ENCODE data around the gene KCNJ5. TPM values are rescaled to one million over a fixed set of nuclear protein-coding genes. Genes with fewer than 3 reads are reported as not detected.

KCNJ5 gene
- total RNA-seq (2014; rRNA removed; shearing (Covaris generic)) = not detected in 2 replicates
- not detected in 2 replicates for polyA plus RNA-seq (2015; cell fraction: cytosol; rRNA removed)
- polyA plus RNA-seq (2015; cell fraction: nucleus; rRNA removed) = not detected in 2 replicates

DNA sequence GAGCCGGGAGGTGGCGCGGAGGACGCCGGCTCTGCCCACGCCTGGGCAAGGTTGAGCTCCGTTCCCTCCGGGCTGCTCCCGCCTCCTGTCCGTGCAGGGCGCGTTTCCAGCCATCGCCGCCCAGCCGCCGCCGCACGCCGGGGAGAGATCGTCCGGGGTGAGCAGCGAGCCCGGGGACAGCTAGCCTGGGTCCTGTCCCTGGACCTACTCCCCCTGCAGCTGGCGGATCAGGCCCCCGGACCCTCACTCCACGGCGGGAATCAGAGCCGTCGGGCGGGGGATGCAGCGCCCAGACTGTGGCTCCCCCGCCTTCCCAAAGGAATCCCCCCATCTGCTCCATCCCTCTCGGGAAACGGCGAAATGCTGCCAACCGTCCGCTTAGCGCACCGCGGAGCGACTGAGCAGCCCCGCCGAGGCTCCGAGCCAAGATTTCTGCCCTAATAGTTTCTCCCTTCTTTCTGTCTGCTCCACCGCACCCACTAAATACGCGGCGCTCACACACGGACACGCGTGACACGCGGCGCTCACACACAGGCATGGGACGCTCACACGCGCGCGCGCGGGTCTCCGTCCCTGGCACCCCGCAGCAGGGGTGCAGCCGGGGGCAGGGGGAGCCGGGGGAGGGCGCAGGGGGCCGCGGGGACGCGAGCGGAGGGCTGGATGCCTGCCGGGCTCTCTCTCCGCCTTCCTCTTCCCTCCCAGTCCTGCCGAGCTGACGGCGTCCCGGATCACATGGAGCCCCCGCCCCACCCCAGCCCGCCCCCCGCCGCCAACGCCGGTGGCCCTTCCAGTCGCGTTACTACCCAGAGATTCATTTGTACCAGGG lies at the start of gene KCNJ5:
TSS of gene KCNJ5 (plus strand) at position 814 of the 826 bp plus-strand sequence. CDS start 19,918 bp downstream, outside the sequence.
- DNase-seq (ENCODE audit: low read depth) = no peak

DNA sequence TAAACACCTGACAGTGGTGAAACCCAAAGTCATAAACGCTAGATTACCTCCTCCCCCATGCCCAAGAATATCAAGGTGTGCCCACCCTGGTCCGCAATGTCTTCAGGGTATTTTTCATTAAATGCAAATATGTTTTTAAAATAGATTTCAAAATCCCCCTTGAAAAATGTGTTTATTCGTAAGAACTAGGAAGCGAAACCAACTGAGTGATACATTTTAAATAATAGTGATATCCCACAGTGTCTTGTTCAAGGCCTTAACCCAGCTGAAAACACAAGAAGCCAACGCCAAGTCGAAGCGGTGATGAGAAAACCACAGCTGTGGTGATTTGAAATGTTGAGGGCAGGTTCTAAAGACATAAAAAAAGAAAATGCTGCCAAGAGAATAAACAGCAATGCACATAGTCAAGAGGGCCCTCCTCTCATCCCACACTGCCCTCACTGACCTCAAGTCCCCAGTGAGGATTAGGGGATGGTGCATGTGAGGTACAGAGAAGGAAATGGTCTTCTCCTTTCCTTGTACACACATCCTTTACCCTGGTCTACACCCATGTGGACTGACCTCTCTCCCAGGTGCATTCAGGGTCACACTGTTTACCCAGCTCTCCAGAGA lies 49.6 kb upstream of the KCNJ5 start:
- DNase-seq (ENCODE audit: low read depth) = no peak

DNA sequence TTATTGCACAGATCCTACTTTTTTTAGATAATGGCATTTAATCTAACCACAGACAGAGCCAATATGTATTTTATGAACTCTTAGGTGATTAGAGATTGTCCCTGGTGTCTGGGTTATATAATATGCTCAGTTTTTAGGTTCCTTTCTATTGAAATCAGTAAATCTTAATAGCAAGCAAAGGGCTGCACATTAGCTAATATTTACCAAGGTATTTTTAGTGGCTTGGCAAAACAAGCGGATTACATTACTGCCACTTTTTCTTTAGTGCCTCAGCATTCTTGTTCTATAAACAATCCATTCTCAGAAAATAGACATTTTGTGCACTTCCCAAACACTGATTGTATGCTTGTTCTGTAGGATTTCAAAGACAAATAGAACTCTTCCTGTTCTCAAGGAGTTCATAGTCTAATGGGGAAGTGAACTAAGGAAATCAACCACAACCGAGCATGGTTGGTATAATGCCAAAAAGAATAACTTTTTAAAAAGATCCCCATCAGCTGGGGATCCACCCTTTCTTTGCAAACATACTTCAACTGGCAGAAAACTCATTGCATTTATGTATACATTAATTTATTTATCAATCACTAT lies 47.9 kb upstream of the KCNJ5 start:
- no peak for DNase-seq (ENCODE audit: low read depth)

DNA sequence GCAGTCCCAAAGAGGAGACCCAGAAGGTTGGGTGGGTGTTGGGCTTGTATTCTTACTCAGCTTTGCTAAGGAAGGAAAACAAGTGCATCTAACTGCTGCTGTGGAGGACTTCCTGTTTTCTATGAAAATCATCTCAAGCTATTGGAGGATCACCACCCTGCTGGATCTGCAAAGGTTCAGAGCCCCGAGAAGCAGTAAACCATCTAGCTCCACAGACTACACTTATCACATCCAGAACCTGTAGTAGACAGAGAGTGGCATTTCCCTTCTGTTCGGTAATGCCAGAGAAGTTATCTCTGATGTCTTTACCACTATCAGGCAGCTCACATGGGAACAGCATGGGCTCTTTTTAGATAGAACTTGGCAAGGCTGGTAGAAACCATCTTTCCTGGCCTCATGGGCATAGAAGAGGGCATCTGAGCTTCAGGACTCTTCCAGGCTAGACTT lies 45.8 kb upstream of the KCNJ5 start:
- DNase-seq (ENCODE audit: low read depth) = no peak

DNA sequence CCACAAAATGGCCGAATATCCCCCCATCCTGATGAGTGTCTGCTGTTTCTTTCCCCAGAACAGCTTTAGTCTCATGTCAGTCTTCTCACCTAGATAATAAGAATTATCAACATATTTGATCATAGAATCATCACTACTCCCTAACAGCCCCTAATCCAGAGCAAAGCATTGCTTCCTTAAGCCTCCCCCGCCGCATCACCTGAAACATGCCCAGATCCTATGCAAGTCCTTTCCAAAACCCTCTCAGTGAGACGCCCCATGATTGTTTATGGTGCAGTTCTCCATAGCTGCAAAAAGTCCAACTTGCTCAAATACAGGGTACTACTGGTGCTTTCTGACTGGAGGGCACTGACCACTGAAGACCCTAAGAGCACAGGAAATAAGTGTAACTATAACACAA lies 44.2 kb upstream of the KCNJ5 start:
- DNase-seq (ENCODE audit: low read depth) = no peak

DNA sequence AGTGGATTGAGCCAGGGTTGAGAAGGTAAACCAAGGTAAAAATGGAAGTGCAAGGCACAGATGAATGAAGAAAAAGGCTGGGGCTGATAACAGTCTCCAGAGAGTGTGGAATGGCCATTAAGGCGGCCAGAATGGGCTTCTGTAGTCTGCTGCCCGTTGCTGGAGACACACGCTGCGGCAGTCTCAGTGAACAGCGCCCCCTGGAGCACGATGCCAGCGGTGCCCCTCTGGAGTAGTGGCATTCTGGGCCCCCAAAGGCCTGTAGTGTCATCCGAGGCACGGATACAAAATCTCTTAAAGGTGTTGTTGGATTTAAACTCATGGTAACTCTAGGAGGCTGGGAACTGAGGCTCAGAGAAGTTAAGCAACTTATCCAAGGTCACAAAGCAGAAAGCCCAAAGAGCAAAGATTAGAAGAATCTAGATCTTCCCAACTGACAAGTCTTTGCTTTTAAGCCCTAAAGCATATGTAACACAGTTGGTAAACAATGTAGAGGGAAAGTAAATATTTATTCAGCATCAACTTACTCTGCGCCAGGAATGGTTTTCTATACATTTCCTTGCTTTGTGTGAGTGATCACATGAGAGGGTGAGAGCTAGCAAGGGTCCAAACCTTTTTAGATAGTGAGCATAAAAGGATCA lies 42.2 kb upstream of the KCNJ5 start:
- peak; percentile 38 for DNase-seq (ENCODE audit: low read depth)

DNA sequence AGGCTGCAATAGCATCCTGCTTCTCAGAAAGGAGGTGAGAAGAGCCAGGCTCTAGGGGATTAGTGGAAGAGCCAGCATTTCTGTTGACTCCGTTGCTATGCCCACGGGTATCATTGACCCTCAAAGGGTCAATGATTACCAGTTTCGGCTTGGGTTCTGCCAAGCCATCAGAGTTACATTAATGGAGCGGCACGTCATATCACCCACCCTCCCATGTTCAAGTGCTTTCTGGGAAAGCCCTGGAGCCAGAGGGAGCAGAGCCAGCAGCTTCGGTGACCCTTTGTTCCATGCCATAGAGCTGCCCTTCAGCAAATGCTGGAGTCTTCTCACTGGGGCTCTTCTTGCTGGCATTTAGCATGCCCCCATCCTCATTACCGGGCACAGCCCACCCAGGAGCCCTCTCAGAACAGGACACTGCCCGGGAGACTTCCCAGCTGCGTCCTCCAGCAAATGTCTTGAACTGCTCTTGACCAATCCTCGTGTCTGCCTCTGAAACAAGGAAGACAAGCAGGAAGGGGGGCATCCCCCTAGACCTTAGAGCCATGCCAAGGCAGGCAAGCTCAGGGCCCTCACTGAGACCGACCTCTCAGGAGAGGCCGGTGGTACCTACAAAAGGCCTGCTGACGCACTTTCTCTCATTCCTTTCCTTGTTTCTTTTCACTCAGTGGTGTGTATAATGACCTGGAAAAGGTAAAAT lies 38.7 kb upstream of the KCNJ5 start:
- DNase-seq (ENCODE audit: low read depth) = no peak

DNA sequence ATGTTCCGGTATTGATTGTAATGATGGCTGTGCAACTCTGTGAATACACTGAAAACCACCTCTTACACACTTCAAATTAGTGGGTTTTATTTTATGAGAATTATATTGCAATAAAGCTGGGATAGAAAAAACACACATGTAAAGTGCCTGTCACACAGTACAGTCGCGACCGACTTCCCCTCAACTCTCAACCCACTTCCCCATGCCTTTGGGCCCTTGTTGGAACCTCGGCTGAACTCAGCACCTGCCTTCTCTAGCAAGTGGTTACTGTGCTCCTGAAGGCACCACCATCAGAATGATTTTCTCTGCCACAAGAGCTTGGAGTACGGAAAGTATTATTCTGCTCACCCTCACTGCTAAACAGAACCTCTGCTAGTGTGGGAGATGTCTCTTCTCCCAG lies 37.6 kb upstream of the KCNJ5 start:
- DNase-seq (ENCODE audit: low read depth) = no peak

DNA sequence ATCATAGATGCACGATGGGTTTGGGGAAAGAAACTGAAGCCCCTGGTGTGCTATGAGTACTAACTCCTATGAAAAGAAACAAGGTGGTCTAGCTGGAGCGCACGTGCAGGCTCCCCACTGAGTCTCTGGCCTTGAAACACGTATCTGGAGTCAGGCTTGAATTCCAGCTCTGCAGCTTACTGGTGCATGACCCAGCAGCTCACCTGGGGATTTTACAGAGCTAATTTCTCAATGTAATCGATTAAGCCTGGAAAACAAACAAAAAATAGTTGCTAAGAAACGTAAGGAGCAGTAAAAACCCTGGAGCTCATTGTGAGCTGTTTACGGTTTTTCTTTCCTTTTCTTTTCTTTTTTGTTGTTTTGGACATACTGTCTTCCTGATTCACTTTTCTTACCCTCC lies 36.3 kb upstream of the KCNJ5 start:
- DNase-seq (ENCODE audit: low read depth) = no peak

DNA sequence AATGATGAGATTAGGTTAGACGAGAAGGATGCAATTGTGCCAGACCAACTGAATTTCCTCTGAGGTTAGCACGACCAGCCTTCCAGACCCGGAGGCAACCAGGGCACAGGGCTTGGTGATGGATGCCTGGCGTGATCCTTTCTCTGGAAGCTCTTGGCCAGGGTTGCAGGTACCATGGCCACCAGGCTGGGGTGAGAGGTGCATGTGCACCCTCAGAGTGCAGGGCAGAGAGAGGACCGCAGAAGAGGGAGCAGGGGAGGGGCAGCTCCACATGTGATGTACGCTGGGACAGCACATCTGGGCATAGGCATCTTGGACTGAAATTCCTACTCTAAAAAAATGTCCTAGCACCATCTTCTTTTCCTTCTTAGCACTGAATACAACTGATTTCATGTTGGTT lies 34.9 kb upstream of the KCNJ5 start:
- no peak for DNase-seq (ENCODE audit: low read depth)

DNA sequence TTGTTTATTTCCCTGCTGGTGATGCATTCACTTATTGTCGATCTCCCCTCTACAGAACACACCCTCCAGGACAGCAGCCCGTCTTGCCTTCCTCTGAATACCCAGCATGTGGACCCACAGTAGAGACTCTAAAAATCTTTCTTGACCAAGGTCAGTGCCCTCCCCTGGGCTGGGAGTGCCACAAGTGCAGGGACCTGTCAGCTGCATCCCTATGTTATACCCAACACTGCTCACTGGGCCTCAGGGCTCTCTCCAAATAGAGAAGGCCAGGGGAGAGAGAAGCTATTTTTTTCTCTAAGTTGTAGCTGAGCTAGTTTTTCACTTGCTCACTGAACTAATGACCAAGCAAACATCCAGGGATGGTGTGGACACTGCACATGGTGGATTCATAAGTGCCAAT lies 33.8 kb upstream of the KCNJ5 start:
- no peak for DNase-seq (ENCODE audit: low read depth)

DNA sequence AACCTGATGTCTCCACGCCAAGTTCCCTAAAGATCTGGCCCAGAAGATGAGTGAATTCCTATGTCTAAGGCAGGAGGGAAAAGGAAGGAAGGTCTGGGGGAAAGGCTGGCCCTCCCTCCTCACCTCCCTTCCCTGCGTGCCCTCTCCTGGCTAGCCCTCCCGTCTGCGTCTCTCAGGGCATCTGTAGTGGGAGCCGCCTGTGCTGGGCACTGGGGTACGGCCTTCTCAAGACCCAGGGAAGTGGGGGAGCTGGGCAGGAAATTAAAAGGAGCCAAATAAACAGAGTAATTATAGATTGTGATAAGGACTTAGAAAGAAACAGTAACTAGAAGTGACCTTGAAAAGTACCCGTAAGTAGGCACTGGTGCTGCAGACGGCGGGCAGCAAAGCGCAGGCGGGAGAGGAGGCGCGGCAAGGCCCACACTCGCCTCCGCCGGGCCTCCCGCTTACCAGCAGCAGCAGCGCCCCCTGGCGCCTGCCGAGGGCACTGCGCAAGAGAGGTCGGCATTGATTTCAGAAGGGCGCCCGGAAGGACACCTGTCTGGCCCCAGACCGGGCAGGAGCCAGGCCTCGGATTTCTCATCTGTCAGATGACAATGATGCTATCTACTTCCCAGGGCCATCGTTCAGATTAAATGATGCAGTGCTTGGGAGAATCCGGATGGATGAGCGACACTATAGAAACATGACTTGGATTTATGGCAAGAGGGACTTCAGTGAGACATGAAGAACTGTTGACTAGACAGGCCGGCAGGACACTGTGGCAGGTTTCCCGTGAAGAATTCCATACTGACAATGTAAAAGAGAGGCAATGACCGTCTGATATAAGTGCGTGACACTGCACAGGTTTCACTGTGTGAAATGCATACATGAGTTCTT lies 31.4 kb upstream of the KCNJ5 start:
- DNase-seq (ENCODE audit: low read depth) = peak; percentile 48

DNA sequence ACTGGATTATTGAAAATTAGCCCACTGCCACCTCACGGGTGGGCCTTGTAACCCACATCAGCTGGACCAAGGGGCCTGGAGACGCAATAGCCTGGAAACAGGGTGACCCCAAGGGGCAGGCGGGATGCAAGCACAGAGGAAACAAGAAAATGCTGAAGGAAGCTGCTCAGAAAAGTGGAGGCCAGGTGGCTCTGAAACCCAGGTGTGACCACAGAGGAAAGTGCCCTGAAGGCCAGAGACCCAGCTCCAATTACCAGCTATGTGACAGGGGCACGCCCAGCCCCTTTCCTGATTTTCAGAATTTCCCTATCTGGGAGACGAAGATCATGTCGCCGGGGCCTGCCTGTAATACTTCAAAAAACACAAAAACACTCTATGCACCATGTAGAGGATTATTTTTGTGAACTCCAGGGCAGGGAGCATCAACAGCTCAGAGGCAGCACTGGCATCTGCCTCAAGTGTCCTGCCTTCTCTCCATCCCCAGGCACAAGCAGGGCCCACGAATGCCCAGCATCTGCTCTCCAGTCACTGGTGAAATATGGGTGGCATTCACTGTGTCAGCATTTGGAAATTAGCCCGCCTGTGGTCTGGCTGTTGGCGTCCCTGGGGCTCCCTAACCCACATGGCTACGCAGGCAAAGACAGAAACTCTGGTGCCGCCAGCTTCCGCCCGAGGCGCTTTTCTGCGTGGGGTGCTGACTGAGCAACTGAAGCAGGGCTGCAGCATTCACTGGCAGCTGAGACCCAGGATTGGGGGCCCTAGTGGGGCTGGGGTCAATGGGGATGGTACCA lies 30.4 kb upstream of the KCNJ5 start:
- no peak for DNase-seq (ENCODE audit: low read depth)

DNA sequence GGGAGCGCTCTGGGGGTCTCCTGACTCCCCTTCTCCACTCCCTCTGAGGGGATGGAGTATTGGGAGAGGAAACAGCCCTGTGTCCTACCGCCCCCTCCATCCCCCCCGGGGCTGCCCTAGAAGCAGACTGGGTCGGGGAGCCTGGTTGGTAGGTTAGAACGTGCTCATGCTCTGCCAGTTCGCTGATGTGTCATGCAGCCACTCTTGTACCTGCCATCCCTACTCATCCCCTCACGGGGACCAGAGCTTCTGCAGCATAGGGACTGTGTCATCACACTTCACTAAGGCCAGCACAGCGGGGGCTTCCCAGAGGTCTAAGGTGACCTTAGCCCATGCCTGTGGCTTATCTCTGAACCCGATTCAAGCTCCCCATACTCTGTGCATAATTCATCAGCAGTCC lies 28.8 kb upstream of the KCNJ5 start:
- DNase-seq (ENCODE audit: low read depth) = no peak

DNA sequence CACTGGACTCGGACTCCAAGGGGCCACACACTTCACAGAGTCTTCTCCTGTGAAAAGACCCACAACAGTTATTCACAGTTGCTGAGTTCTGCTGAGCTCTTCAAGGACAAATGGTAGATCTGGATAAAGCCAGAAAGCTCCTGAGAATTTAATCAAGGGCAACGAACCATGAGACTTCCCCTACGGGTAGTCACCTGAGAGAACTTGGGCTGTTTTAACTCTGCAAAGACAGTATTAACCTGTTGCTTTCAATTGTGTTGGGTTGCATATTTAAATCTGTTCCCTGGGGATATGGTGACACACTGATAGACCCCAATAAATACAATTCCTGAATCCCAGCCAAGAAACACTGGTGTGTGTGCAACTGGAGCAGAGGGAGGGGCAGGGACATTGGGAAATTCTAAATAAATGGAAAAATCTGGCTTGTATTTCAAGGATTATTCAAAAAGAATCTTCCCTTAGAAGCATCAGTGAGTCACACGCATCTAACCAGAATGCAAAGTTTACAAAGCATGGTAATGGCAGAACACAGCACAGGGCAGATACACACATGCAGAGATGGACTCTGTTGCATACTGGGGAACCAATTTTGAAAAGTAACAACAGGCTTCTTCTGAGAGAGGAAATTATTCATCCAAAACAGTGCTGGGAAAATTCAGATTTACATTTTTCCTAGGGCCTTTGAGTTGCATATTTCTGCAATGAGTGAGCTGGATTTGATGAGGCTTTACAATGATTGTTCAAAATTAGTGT lies 28.1 kb upstream of the KCNJ5 start:
- peak; percentile 74 for DNase-seq (ENCODE audit: low read depth)

DNA sequence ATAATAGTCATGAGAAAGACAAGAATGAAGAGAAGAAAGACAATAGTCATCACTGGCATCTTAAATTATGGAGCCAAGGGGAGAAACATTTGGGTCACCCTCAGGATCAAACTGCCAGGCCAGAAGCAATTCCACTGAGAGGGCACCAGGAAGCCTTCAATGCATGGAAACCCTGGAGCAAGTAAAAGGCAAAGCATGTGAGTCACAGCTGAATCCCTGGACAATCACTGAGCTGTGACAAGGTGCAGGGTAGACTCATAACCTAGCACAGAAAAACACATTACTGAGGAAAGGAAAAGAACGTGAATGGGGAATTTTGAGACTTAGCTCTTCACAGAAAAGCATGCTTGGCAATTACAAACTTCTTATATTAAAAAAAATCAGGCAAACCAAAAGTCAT lies 25.7 kb upstream of the KCNJ5 start:
- peak; percentile 42 for DNase-seq (ENCODE audit: low read depth)

DNA sequence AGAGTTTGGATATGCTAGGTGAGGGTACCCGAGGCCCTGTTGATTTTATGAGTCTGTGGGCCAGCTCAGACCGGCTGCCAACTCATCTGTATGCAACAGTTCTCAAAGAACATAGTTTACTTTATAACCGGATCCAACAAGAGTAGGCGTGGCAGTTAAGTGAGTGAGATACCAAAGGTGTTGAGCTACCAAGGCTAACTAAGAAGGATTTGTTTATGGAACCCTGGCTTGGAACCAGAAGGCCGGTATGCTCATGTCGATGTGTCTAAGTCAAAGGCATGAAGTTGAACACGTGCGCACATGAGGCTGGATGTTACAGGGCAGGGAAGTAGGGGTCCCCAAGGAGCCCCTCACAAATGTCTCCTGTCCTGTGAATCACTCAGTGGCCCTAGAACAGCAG lies 23.9 kb upstream of the KCNJ5 start, which contains the start of gene KCNJ1:
TSS of gene KCNJ1 (minus strand) at position 20 of the 400 bp plus-strand sequence. CDS start 27,053 bp downstream, outside the sequence.
- DNase-seq (ENCODE audit: low read depth) = no peak

Data from HT1080 (cell line).